Activated naive CD8-positive, alpha-beta T cell (primary cell): ENCODE measurements around the gene CYP46A1.
A peak's percentile ranks its signal among the peaks of the same experiment; 100 is the strongest.
"Not testable (repeated sequence)": the region's sequence is repeated elsewhere in the genome, so short reads cannot be mapped to it uniquely, and the experiment has no call there.

Experiments used
- H3K27ac Mint-ChIP-seq: one replicate; pipeline ENCODE4 v1.8.0; 2021; ENCODE audit warnings: mixed read lengths
- H3K27me3 Mint-ChIP-seq: one replicate; pipeline ENCODE4 v1.8.0; 2021; ENCODE audit warnings: mixed read lengths
- H3K36me3 Mint-ChIP-seq: one replicate; pipeline ENCODE4 v1.8.0; 2021; ENCODE audit warnings: mixed read lengths
- H3K4me1 Mint-ChIP-seq: one replicate; pipeline ENCODE4 v1.8.0; 2021; ENCODE audit warnings: low read depth, mixed read lengths
- H3K4me3 Mint-ChIP-seq: one replicate; pipeline ENCODE4 v1.8.0; 2021; ENCODE audit warnings: mild to moderate bottlenecking, mixed read lengths
- H3K9me3 Mint-ChIP-seq: one replicate; pipeline ENCODE4 v1.8.0; 2021; ENCODE audit warnings: low read depth, mixed read lengths

The CYP46A1 gene

DNA sequence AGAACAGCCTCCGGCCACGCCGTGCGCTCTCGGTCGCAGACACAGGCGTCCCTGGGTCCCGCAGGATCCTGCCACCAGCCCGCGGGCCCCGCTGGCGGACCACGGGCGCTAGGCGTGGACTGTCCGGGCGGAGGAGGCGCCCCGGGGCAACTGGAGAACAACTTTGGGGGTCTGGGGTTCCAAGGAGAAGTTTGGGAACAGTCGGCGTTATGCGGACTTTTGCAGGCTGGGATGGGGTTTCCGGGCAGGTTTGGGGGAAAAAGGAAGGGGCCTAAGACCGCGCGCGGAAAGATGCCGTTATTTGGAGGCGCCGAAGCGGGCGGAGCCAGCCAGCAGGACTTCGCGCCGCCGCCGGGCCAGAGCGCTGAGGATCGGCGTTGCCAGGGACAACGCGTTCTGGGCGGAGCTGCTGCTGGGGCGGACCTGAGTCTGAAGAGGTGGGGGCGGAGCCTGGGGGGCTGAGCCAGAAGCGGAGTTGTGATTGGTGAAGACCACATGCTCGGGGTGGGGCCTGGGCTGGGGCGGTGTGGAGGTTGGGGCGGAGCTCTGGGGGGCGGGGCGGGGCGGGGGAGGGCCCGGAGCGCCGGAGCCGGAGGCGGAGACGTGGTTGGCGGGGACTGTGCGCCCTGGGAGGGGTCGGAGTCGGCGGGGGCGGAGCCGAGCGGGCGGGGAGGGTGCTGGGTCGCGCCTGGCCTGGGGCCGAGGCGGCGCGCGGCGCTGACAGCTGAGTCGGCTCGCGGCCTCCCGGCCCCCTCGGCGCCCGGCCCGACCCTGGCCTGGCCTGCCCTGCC lies at the start of gene CYP46A1:
Gene CYP46A1, plus strand, starts transcription at position 680 of the 791 bp plus-strand sequence. CDS start 120 bp downstream, outside the sequence.
- peaks cover under 1% of the 10 kb centered on the region for H3K27me3 Mint-ChIP-seq
- H3K27ac Mint-ChIP-seq, result peak within 1 kb of the TSS; percentile 84
- H3K4me1 Mint-ChIP-seq, result peaks cover 11% of the 10 kb centered on the region

DNA sequence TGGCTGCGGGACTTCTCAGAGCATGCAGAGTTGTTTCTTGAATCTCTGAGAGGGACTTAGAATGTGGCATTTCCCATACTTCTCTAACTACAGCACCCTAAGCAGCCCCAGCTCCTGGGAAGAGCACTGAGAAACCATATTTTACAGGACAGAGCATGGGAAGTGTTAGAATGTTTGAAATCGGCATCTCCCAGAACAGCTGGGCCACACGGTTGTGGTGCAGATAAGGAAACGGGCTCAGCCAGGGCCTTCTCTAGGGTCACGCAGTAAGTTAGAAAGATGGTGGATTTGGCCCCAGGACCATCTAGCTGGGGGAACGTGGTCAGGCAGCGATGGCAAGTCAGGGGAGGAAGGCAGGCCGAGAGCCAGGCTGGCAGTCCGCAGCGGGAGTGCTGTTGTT lies 49.7 kb upstream of the CYP46A1 start:
- Mint-ChIP-seq H3K4me3 (no peak overlapping the region), H3K4me1 (no peaks in the 10 kb centered on the region), H3K36me3 (no peaks in the 10 kb centered on the region), H3K9me3 (no peaks in the 10 kb centered on the region), H3K27ac (no peak overlapping the region), H3K27me3 (peaks cover 2% of the 10 kb centered on the region)

More for the DNA sequence above, at the start of gene CYP46A1:
- Mint-ChIP-seq H3K36me3 (no peaks in the 10 kb centered on the region), H3K9me3 (peaks cover under 1% of the 10 kb centered on the region), H3K4me3 (peak within 1 kb of the TSS; percentile 90)

DNA sequence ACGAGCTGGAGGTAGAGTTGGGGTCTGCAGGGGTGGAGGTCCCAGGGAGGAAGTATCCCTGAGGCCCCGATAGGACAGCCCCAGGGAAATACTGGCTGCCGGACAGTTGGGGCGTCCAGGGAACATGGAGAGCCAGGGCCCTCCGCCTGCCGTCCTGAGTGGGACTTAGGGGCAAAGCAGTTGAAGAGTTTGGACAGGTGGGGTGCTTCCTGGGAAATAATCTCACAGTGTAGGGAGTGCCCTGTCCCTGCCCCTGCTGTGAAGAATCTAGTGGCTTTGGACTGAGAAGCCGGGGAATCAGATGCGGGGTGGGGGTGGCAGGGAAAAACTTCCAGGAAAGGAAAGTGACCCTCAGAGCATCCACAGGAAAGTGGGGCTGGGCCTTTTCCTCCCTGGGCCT lies 49.0 kb upstream of the CYP46A1 start:
- no peaks in the 10 kb centered on the region for H3K36me3 Mint-ChIP-seq
- no peaks in the 10 kb centered on the region for H3K4me1 Mint-ChIP-seq
- H3K27me3 Mint-ChIP-seq, result peaks cover 2% of the 10 kb centered on the region
- H3K4me3 Mint-ChIP-seq, result no peak overlapping the region
- H3K9me3 Mint-ChIP-seq, result no peaks in the 10 kb centered on the region
- H3K27ac Mint-ChIP-seq, result no peak overlapping the region

DNA sequence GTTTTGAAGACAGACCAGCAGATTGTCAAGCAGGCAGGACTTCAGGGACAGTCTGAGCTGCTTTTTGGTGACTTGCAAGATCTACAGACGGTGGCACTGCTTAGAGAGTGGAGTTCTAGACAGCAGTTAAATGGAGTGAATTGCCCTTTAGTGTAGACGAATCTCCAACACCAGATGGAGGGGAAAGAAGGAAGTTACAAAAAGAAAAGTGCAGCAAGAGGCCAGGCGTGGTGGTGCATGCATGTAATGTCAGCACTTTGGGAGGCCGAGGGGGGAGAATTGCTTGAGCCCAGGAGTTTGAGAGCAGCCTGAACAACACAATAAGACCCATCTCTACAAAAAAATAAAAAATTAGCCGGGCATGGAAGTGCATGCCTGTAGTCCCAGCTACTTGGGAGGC lies 47.6 kb upstream of the CYP46A1 start:
- no peaks in the 10 kb centered on the region for H3K36me3 Mint-ChIP-seq
- H3K9me3 Mint-ChIP-seq, result no peaks in the 10 kb centered on the region
- H3K4me1 Mint-ChIP-seq, result no peaks in the 10 kb centered on the region
- H3K4me3 Mint-ChIP-seq, result no peak overlapping the region
- no peak overlapping the region for H3K27ac Mint-ChIP-seq
- no peaks in the 10 kb centered on the region for H3K27me3 Mint-ChIP-seq

DNA sequence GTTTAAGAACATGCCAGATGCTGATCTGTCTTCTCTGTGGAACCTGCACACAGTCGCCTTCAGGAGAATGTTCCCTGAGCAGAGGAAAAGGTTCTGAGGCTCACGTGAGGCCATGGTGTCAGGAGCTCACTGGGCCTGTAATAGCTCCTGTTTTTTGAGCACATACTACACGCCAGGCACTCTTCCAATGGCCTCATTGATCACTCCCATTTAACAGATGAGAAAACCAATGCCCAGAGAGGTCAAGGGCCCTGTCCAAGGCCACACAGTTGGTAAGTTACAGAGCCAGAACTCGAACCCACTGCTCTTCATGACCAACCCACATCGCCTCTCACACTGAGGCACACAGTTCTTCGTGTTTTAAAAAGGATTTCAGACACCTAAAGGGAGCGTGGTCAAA lies 46.5 kb upstream of the CYP46A1 start:
- H3K36me3 Mint-ChIP-seq, result no peaks in the 10 kb centered on the region
- no peaks in the 10 kb centered on the region for H3K9me3 Mint-ChIP-seq
- no peaks in the 10 kb centered on the region for H3K4me1 Mint-ChIP-seq
- no peak overlapping the region for H3K27ac Mint-ChIP-seq
- H3K27me3 Mint-ChIP-seq, result no peaks in the 10 kb centered on the region
- no peak overlapping the region for H3K4me3 Mint-ChIP-seq

DNA sequence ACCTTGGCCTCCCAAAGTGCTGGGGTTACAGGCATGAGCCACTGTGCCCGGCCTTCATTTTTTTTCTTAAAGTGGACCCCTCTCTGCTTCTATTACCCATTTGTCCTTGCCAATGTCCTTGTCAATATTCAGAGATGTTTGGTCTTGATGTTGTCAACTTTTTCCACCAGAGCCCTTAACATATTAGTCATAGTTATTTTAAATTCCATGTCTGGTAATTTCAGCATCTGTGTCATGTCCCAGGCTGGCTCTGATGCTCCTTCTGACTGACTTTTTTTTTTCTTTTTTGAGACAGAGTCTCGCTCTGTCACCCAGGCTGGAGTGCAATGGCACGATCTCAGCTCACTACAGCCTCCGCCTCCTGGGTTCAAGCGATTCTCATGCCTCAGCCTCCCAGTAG lies 41.3 kb upstream of the CYP46A1 start:
- H3K36me3 Mint-ChIP-seq, H3K4me3 Mint-ChIP-seq, H3K27ac Mint-ChIP-seq, H3K27me3 Mint-ChIP-seq, H3K9me3 Mint-ChIP-seq, H3K4me1 Mint-ChIP-seq: not testable (repeated sequence)

DNA sequence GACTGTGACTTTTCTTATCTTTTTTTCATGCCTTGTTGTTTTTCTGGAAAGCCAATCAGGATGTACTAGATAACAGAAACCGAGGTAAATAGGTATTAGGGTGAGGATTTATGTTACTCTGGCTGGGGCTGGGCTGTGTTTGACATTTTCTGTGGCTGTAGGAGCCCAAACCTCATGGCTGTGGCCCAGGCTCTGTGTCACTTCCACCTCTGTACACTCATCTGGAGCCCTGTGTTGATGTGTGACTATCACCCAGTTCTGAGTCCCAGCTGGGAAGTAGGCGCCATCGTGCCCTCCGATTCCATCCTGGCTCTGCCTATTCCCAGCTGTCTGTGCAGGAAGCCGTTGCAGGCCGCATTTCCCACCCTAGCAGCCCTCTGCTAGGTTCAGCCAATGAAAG lies 40.8 kb upstream of the CYP46A1 start:
- Mint-ChIP-seq H3K9me3 (no peaks in the 10 kb centered on the region), H3K27ac (no peak overlapping the region), H3K4me3 (no peak overlapping the region), H3K4me1 (no peaks in the 10 kb centered on the region), H3K27me3 (peaks cover 11% of the 10 kb centered on the region), H3K36me3 (no peaks in the 10 kb centered on the region)

DNA sequence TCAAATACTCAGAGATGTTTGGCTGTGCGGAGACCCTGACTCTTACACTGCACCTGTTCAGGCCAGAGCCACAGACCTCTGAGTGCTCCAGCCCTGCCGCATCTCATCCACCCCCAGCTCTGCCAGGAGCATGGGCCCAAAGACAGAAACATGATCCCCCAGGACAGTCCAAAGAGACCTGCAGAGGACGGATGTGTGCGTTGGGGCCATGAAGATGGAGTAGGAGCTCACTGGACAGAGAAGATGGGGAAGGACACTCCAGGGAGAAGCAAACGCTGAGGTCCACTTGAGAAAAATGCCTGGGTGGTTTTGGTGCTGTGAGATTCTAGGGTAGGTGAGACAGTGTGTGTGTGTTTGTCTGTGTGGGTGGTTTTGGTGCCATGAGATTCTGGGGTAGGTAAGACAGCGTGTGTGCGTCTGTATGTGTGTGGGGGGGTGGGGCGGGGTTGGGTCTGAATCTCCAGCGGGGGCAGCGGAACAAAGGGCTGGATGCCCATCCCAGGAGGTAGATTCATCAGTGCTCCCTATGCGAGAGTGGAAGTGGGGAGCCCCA lies 40.0 kb upstream of the CYP46A1 start:
- peaks cover 11% of the 10 kb centered on the region for H3K27me3 Mint-ChIP-seq
- H3K4me3 Mint-ChIP-seq, result peak overlapping the region; percentile 8
- no peaks in the 10 kb centered on the region for H3K36me3 Mint-ChIP-seq
- no peak overlapping the region for H3K27ac Mint-ChIP-seq
- H3K4me1 Mint-ChIP-seq, result no peaks in the 10 kb centered on the region
- no peaks in the 10 kb centered on the region for H3K9me3 Mint-ChIP-seq

DNA sequence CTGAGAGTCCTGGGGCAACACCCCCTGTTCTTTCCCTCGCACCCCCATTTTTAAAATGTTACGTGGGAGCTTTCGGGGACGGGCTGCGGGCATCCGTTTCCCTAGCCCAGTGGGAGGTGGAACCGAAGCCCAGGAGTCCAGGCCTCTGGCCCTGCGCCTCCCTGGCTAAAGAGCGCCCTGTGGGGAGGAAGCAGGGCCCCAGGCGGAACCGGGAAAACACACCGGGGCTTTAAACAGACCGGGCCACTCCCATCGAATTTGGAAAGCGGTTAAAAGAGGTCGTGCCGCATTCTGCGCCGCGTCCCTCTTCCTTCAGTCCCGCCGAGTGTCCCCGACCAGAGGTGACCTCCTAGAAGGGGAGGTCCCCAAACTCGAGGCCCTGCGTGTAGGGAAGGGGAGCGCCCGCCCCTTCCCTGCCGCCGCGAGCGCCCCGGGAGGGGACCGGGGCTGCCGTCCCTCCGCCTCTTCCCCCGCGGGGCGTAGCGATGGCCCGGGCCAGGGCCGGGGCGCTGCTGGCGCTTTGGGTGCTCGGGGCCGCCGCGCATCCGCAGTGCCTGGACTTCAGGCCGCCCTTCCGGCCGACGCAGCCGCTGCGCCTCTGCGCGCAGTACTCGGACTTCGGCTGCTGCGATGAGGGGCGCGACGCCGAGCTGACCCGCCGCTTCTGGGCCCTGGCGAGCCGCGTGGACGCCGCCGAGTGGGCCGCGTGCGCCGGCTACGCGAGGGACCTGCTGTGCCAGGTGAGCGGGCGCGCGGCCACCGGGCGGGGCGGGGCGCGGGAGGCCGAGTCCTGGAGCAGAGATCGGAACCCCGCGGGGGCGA lies 39.2 kb upstream of the CYP46A1 start, which contains the start of gene HHIPL1:
Gene HHIPL1, plus strand, starts transcription at position 407 of the 822 bp plus-strand sequence. Its CDS starts 79 bp downstream, at position 486.
- Mint-ChIP-seq H3K27me3 (peaks cover 14% of the 10 kb centered on the region), H3K36me3 (no peaks in the 10 kb centered on the region), H3K4me1 (no peaks in the 10 kb centered on the region), H3K9me3 (no peaks in the 10 kb centered on the region), H3K4me3 (peak within 1 kb of the TSS; percentile 32), H3K27ac (no peak within 1 kb of the TSS)

DNA sequence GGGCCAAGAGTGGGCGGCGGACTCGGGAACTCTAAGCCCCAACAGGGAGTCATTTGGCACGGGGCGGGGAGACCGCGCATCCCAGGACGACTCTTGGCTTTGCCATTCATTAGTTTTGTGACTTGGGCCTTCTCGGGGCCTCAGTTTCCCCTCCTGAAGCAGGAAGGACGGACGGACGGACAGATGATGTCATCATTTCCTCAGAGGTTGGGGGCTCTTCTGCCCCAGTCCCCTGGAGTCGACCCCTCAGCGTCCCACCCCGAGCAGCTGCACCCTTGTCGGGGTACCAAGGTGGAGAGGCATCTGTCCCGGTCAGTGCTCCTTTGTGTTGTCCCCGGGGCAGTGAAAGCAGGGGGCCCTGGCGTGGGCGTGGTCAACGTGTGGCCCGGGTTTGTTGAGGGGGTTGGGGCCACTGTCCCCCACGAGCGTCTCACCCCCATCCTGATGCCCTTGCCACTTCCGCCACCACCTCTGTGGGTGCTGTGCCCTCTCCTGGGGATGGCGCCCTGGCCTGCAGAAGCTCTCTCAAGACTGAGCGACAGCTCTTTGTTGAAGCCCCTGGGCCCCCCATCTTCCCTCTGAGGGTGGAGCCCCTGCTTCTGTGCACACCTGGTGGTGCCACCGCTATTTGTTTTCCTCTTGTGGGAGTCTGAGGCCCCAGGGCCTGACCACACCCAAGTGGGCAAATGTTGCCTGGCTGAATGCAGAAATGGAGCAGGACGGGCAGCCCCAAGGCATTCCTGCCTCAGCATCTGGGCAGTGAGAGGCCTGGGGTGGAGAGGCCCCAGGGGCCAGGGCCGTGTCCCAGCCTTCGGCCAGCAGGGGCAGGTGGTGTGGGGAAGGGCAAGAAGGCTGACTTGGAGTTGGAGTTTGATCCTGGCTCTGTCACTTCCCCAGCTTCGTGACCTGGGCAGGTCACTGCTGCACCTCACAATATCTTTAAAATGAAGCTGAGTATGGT lies 38.3 kb upstream of the CYP46A1 start:
- Mint-ChIP-seq H3K27ac (no peak overlapping the region), H3K27me3 (peaks cover 14% of the 10 kb centered on the region), H3K36me3 (no peaks in the 10 kb centered on the region), H3K4me3 (peak overlapping the region; percentile 32), H3K4me1 (no peaks in the 10 kb centered on the region), H3K9me3 (no peaks in the 10 kb centered on the region)

DNA sequence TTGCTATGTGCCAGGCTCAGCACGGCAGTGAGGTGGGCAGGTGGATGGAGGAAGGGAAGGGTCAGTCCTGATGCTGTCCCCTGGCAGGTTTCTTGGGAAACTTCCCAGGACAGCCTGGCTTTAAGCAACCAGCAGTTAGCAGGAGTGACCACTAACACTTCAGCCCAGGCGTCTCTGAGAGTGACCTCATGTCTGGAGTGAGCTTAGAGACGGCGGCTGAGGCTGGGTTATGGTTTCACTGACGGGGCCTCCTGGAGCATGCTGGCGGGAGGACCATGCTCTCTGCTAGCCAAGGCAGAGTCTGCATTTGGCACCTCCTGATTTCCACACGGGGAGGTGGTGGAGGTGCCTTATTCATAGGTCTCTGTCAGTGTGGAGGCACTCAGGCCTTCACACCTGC lies 36.7 kb upstream of the CYP46A1 start:
- H3K4me1 Mint-ChIP-seq, result no peaks in the 10 kb centered on the region
- no peak overlapping the region for H3K4me3 Mint-ChIP-seq
- H3K36me3 Mint-ChIP-seq, result no peaks in the 10 kb centered on the region
- no peak overlapping the region for H3K27ac Mint-ChIP-seq
- H3K9me3 Mint-ChIP-seq, result no peaks in the 10 kb centered on the region
- peaks cover 14% of the 10 kb centered on the region for H3K27me3 Mint-ChIP-seq

DNA sequence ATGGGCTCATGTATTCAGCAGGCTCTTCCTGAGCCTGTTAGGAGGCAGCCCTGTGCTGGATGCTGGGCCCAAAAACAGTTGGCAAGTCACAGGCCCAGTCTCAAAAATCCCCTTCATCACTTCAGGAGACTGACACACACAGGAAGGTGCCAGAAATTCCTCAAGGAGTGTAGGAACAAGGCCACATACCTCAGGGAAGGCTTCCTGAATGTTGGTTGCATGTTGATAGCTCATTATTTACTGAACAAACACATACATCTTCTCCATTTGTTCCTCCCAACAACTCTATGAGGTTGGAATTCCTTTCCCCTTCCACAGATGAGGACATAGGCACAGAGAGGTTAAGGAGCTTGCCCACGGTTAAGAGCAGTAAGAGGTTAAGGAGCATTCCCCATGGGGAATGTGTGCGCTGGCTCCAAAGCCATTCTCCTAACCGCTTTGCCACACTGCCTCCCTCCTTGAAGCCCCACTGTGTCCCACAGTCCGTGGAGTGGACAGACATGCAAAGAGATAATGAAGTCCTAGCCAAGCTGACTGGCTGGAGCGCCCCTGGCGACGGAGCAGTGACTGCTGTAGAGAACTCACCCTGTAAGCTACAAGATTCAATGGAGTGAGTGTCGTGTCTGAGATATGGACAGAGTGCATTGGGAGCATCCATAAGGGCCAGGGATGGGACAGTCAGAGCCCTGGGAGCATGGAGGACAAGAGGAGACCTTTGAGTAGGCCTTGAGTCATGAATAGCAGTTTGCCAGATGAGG lies 35.9 kb upstream of the CYP46A1 start:
- Mint-ChIP-seq H3K36me3 (no peaks in the 10 kb centered on the region), H3K9me3 (no peaks in the 10 kb centered on the region), H3K27me3 (peaks cover 14% of the 10 kb centered on the region), H3K4me3 (no peak overlapping the region), H3K4me1 (no peaks in the 10 kb centered on the region), H3K27ac (no peak overlapping the region)

DNA sequence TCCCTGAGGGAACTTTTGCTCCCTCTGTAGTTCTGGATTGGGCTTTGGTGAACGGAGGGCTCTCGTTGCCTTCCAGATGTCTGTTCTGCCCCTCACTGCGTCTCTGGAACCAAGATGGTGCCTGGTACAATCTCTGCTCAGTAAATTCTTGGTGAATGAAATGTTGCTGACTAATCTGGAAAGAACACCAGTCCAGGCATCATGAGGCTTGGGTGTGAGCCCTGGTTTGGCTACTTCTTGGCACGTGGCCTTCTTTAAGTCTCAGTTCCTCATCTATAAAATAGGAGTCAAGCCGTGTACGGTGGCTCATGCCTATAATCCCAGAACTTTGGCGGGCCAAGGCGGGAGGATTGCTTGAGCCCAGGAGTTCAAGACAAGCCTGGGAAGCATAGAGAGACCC lies 34.9 kb upstream of the CYP46A1 start:
- no peaks in the 10 kb centered on the region for H3K9me3 Mint-ChIP-seq
- H3K27ac Mint-ChIP-seq, result no peak overlapping the region
- H3K4me1 Mint-ChIP-seq, result no peaks in the 10 kb centered on the region
- peaks cover 12% of the 10 kb centered on the region for H3K27me3 Mint-ChIP-seq
- H3K4me3 Mint-ChIP-seq, result no peak overlapping the region
- H3K36me3 Mint-ChIP-seq, result no peaks in the 10 kb centered on the region

DNA sequence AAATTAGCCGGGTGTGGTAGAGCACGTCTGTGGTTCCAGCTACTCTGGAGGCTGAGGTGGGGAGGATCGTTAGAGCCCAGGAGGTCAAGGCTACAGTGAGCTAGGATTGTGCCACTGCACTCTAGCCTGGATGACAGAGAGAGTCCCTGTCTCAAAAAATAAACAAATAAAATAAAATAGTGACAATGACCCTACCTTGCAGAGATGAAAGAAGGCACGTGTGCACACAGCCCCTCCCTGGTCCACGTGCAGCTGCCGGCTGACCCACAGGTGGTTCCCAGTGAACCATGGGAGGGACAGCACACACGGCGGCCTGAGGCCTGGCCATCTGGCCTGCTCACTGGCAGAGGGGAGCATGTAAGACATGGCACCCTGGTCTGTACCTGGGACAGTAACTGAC lies 34.5 kb upstream of the CYP46A1 start:
- no peaks in the 10 kb centered on the region for H3K36me3 Mint-ChIP-seq
- H3K27me3 Mint-ChIP-seq, result peaks cover 15% of the 10 kb centered on the region
- H3K27ac Mint-ChIP-seq, result no peak overlapping the region
- H3K9me3 Mint-ChIP-seq, result no peaks in the 10 kb centered on the region
- no peaks in the 10 kb centered on the region for H3K4me1 Mint-ChIP-seq
- H3K4me3 Mint-ChIP-seq, result no peak overlapping the region
